ENCODE data around the gene PRR14. TPM values are rescaled to one million over a fixed set of nuclear protein-coding genes. Genes with fewer than 3 reads are reported as not detected.

The PRR14 gene
- total RNA-seq, 1 experiment from 2014 or later, result 17.4 TPM

GRCh38 chr16:30609002-30609925 is 41.5 kb upstream of the PRR14 start:
- peak overlapping the region; percentile 88 for H2AFZ ChIP-seq (ENCODE audit: low read length)
- H3K36me3 ChIP-seq (ENCODE audit: insufficient read depth, low read length), result 0 out of 2 replicates have a peak, but pooled peaks cover 3% of the 10 kb centered on the region
- H3K9me3 ChIP-seq (ENCODE audit: low read length), result no peaks in the 10 kb centered on the region
- peak overlapping the region; percentile 97 for H3K9ac ChIP-seq (ENCODE audit: low read length)
- peaks cover 23% of the 10 kb centered on the region for H3K4me1 ChIP-seq (ENCODE audit: low read length)
- no peaks in the 10 kb centered on the region for H4K20me1 ChIP-seq (ENCODE audit: insufficient read depth, low read depth, low read length)
- H3K4me2 ChIP-seq (ENCODE audit: low read depth, low read length, poor library complexity, severe bottlenecking), result peak overlapping the region; percentile 79
- peak overlapping the region; percentile 85 for H3K4me3 ChIP-seq (ENCODE audit: low read length)
- no peaks in the 10 kb centered on the region for H3K9me2 ChIP-seq (replicated peaks; ENCODE audit: insufficient read depth, low read length)
- H3K79me2 ChIP-seq (ENCODE audit: low read length), result peaks cover 26% of the 10 kb centered on the region
- DNase-seq, result peak; percentile 81
- peak overlapping the region; percentile 76 for H3K27ac ChIP-seq (ENCODE audit: low read length)
- H3K27me3 ChIP-seq (ENCODE audit: low read length), result no peaks in the 10 kb centered on the region

- peak within 1 kb of the TSS; percentile 88 for H2AFZ ChIP-seq (ENCODE audit: low read length)
- H4K20me1 ChIP-seq (ENCODE audit: insufficient read depth, low read depth, low read length), result no peaks in the 10 kb centered on the region
- peak within 1 kb of the TSS; percentile 76 for H3K27ac ChIP-seq (ENCODE audit: low read length)
- H3K4me3 ChIP-seq (ENCODE audit: low read length), result peak within 1 kb of the TSS; percentile 85
- peaks cover 28% of the 10 kb centered on the region for H3K4me1 ChIP-seq (ENCODE audit: low read length)
- H3K4me2 ChIP-seq (ENCODE audit: low read depth, low read length, poor library complexity, severe bottlenecking), result peak within 1 kb of the TSS; percentile 79
- peaks cover 26% of the 10 kb centered on the region for H3K79me2 ChIP-seq (ENCODE audit: low read length)
- H3K9me3 ChIP-seq (ENCODE audit: low read length), result no peaks in the 10 kb centered on the region
- H3K9me2 ChIP-seq (replicated peaks; ENCODE audit: insufficient read depth, low read length), result no peaks in the 10 kb centered on the region
- H3K27me3 ChIP-seq (ENCODE audit: low read length), result no peaks in the 10 kb centered on the region
- peak; percentile 99 for DNase-seq
- H3K9ac ChIP-seq (ENCODE audit: low read length), result peak within 1 kb of the TSS; percentile 97
- 0 out of 2 replicates have a peak, but pooled peaks cover 3% of the 10 kb centered on the region for H3K36me3 ChIP-seq (ENCODE audit: insufficient read depth, low read length)
Measured at GRCh38 chr16:30609926-30610839, 40.6 kb upstream of the PRR14 start, which contains the start of gene ZNF689. TSS of gene ZNF689 (minus strand) at chr16:30610389. CDS start at chr16:30610041, 348 bp downstream.

- H3K4me2 ChIP-seq (ENCODE audit: low read depth, low read length, poor library complexity, severe bottlenecking), result peak overlapping the region; percentile 15
- peak overlapping the region; percentile 36 for H3K9ac ChIP-seq (ENCODE audit: low read length)
- peak; percentile 96 for DNase-seq
- no peak overlapping the region for H2AFZ ChIP-seq (ENCODE audit: low read length)
- peaks cover 35% of the 10 kb centered on the region for H3K4me1 ChIP-seq (ENCODE audit: low read length)
- H3K9me3 ChIP-seq (ENCODE audit: low read length), result no peaks in the 10 kb centered on the region
- H3K79me2 ChIP-seq (ENCODE audit: low read length), result no peaks in the 10 kb centered on the region
- H3K4me3 ChIP-seq (ENCODE audit: low read length), result no peak overlapping the region
- no peaks in the 10 kb centered on the region for H3K27me3 ChIP-seq (ENCODE audit: low read length)
- H4K20me1 ChIP-seq (ENCODE audit: insufficient read depth, low read depth, low read length), result no peaks in the 10 kb centered on the region
- peak overlapping the region; percentile 72 for H3K27ac ChIP-seq (ENCODE audit: low read length)
- no peaks in the 10 kb centered on the region for H3K36me3 ChIP-seq (ENCODE audit: insufficient read depth, low read length)
- no peaks in the 10 kb centered on the region for H3K9me2 ChIP-seq (replicated peaks; ENCODE audit: insufficient read depth, low read length)
Measured at GRCh38 chr16:30615358-30616091, 35.2 kb upstream of the PRR14 start.

GRCh38 chr16:30619202-30619601 is 31.6 kb upstream of the PRR14 start:
- H3K9me2 ChIP-seq (replicated peaks; ENCODE audit: insufficient read depth, low read length), result no peaks in the 10 kb centered on the region
- peaks cover 55% of the 10 kb centered on the region for H3K4me1 ChIP-seq (ENCODE audit: low read length)
- H2AFZ ChIP-seq (ENCODE audit: low read length), result peak overlapping the region; percentile 95
- no peak for DNase-seq
- H4K20me1 ChIP-seq (ENCODE audit: insufficient read depth, low read depth, low read length), result no peaks in the 10 kb centered on the region
- H3K9me3 ChIP-seq (ENCODE audit: low read length), result no peaks in the 10 kb centered on the region; the same call in 1 of the 2 replicates
- H3K79me2 ChIP-seq (ENCODE audit: low read length), result no peaks in the 10 kb centered on the region
- peak overlapping the region; percentile 6 for H3K4me2 ChIP-seq (ENCODE audit: low read depth, low read length, poor library complexity, severe bottlenecking)
- no peaks in the 10 kb centered on the region for H3K36me3 ChIP-seq (ENCODE audit: insufficient read depth, low read length)
- H3K27me3 ChIP-seq (ENCODE audit: low read length), result no peaks in the 10 kb centered on the region
- peak overlapping the region; percentile 91 for H3K27ac ChIP-seq (ENCODE audit: low read length)
- H3K4me3 ChIP-seq (ENCODE audit: low read length), result no peak overlapping the region
- H3K9ac ChIP-seq (ENCODE audit: low read length), result no peak overlapping the region

GRCh38 chr16:30619638-30620037 is 31.1 kb upstream of the PRR14 start:
- DNase-seq, result no peak
- Histone ChIP-seq H3K4me2 (ENCODE audit: low read depth, low read length, poor library complexity, severe bottlenecking) (no peak overlapping the region), H4K20me1 (ENCODE audit: insufficient read depth, low read depth, low read length) (no peaks in the 10 kb centered on the region), H3K9ac (ENCODE audit: low read length) (no peak overlapping the region), H3K9me3 (ENCODE audit: low read length) (no peaks in the 10 kb centered on the region; the same call in 1 of the 2 replicates), H3K4me1 (ENCODE audit: low read length) (peaks cover 52% of the 10 kb centered on the region), H3K27me3 (ENCODE audit: low read length) (no peaks in the 10 kb centered on the region), H3K36me3 (ENCODE audit: insufficient read depth, low read length) (no peaks in the 10 kb centered on the region), H3K4me3 (ENCODE audit: low read length) (no peak overlapping the region), H2AFZ (ENCODE audit: low read length) (peak overlapping the region; percentile 95), H3K27ac (ENCODE audit: low read length) (peak overlapping the region; percentile 91), H3K9me2 (replicated peaks; ENCODE audit: insufficient read depth, low read length) (no peaks in the 10 kb centered on the region), H3K79me2 (ENCODE audit: low read length) (no peaks in the 10 kb centered on the region)

GRCh38 chr16:30620169-30620568 is 30.6 kb upstream of the PRR14 start:
- Histone ChIP-seq H3K27ac (ENCODE audit: low read length) (peak overlapping the region; percentile 91), H3K9me2 (replicated peaks; ENCODE audit: insufficient read depth, low read length) (no peaks in the 10 kb centered on the region), H3K9ac (ENCODE audit: low read length) (no peak overlapping the region), H3K27me3 (ENCODE audit: low read length) (no peaks in the 10 kb centered on the region), H3K9me3 (ENCODE audit: low read length) (no peaks in the 10 kb centered on the region; the same call in 1 of the 2 replicates), H3K36me3 (ENCODE audit: insufficient read depth, low read length) (no peaks in the 10 kb centered on the region), H4K20me1 (ENCODE audit: insufficient read depth, low read depth, low read length) (no peaks in the 10 kb centered on the region), H3K4me1 (ENCODE audit: low read length) (peaks cover 49% of the 10 kb centered on the region), H3K4me3 (ENCODE audit: low read length) (no peak overlapping the region), H3K4me2 (ENCODE audit: low read depth, low read length, poor library complexity, severe bottlenecking) (no peak overlapping the region), H2AFZ (ENCODE audit: low read length) (peak overlapping the region; percentile 22; the same call in 1 of the 2 replicates), H3K79me2 (ENCODE audit: low read length) (no peaks in the 10 kb centered on the region)
- DNase-seq, result peak; percentile 49

GRCh38 chr16:30621765-30622164 is 29.0 kb upstream of the PRR14 start:
- peak overlapping the region; percentile 56 for H3K9ac ChIP-seq (ENCODE audit: low read length)
- H2AFZ ChIP-seq (ENCODE audit: low read length), result no peak overlapping the region
- no peaks in the 10 kb centered on the region for H4K20me1 ChIP-seq (ENCODE audit: insufficient read depth, low read depth, low read length)
- no peaks in the 10 kb centered on the region for H3K36me3 ChIP-seq (ENCODE audit: insufficient read depth, low read length)
- H3K4me2 ChIP-seq (ENCODE audit: low read depth, low read length, poor library complexity, severe bottlenecking), result peak overlapping the region; percentile 75
- peak overlapping the region; percentile 91 for H3K27ac ChIP-seq (ENCODE audit: low read length)
- H3K79me2 ChIP-seq (ENCODE audit: low read length), result no peaks in the 10 kb centered on the region
- H3K9me3 ChIP-seq (ENCODE audit: low read length), result no peaks in the 10 kb centered on the region; the same call in 1 of the 2 replicates
- H3K4me3 ChIP-seq (ENCODE audit: low read length), result peak overlapping the region; percentile 60
- no peak for DNase-seq
- no peaks in the 10 kb centered on the region for H3K27me3 ChIP-seq (ENCODE audit: low read length)
- no peaks in the 10 kb centered on the region for H3K9me2 ChIP-seq (replicated peaks; ENCODE audit: insufficient read depth, low read length)
- H3K4me1 ChIP-seq (ENCODE audit: low read length), result peaks cover 45% of the 10 kb centered on the region
